Transverse colon (tissue), 4 donors: ENCODE results near the gene PGAP6.

Experiments used
- EP300 ChIP-seq: sonication (generic); formaldehyde crosslinking; IDR thresholded peaks from one replicate; pipeline ENCODE4 v1.6.1; 2017; ENCODE audit warnings: antibody characterized with exemption, low read depth
- POLR2A ChIP-seq: fragments of 450-650 bp; IDR thresholded peaks from one replicate; pipeline ENCODE4 v1.6.1; 2016; ENCODE audit warnings: antibody characterized with exemption, mild to moderate bottlenecking, moderate library complexity
- POLR2AphosphoS5 ChIP-seq, 3 donors: sonication (generic); formaldehyde crosslinking; IDR thresholded peaks; one replicate each; pipeline ENCODE4 v1.6.1; 2016; ENCODE audit warnings: antibody characterized with exemption in 3 of 3
- TF ChIP-seq, protein P1 (sequence below), 5 experiments: fragments of 200-600 bp in 3 of 5; fragments of 450-650 bp in 2 of 5; sonication (generic) in 3 of 5; IDR thresholded peaks; 1 replicate in 2 of 5; 2 replicates in 3 of 5; pipeline ENCODE4 v1.5.1; 2016 to 2017; ENCODE audit warnings: antibody characterized with exemption in 5 of 5, inconsistent platforms in 3 of 5, mild to moderate bottlenecking in 2 of 5, moderate library complexity in 1 of 5

DNA sequence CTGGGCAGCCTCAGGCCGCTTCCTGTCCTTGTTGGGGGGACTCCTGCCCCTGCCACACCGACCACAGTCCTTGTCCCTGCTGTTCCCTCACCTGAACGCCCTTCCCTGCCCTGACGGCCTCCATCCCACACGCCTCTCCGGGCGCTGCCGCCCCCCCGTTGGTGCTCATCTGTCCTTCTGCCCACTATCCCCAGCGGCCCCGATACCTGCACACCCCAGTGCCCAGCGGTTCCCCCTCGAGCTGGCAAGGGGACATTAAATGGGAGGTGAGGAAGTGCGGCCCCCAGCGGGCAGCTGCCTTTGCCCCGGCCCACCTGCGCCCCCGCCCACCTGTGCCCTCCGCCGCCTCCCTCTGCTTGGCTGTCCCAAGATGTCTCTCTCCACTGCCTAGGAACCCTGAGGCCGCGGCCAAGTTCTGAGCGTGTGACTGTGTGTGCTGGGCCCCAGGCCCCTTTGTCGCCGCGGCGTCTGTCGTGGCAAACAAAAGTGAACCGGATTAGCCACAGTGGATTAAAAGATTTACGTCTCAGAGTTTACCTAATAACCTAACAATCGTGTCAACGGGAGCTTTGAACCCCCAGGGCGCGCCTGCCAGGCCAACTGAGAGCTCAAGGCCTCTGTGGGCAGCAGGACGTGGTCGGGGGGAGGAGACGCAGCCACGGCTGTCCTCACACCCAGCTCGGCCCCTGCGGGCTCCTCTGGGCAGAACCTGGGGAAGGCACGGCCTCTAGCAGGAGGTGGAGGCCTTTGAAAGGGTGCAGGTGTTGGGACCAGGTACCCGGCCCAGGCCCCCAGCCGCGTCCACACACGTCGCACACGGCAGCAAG lies 21.7 kb downstream of the PGAP6 start:
- TF ChIP-seq, protein P1, sequence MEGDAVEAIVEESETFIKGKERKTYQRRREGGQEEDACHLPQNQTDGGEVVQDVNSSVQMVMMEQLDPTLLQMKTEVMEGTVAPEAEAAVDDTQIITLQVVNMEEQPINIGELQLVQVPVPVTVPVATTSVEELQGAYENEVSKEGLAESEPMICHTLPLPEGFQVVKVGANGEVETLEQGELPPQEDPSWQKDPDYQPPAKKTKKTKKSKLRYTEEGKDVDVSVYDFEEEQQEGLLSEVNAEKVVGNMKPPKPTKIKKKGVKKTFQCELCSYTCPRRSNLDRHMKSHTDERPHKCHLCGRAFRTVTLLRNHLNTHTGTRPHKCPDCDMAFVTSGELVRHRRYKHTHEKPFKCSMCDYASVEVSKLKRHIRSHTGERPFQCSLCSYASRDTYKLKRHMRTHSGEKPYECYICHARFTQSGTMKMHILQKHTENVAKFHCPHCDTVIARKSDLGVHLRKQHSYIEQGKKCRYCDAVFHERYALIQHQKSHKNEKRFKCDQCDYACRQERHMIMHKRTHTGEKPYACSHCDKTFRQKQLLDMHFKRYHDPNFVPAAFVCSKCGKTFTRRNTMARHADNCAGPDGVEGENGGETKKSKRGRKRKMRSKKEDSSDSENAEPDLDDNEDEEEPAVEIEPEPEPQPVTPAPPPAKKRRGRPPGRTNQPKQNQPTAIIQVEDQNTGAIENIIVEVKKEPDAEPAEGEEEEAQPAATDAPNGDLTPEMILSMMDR (IDR thresholded peaks at IDR 0.05): no peak
- TF ChIP-seq POLR2AphosphoS5 (IDR thresholded peaks at IDR 0.05): no peak
- TF ChIP-seq EP300: no peak
- TF ChIP-seq POLR2A: no peak
